Measurements from ENCODE around the gene TUBB3. TPM values are rescaled to one million over a fixed set of nuclear protein-coding genes. Genes with fewer than 3 reads are reported as not detected.

Gene TUBB3
- 2,642 TPM for total RNA-seq

DNA sequence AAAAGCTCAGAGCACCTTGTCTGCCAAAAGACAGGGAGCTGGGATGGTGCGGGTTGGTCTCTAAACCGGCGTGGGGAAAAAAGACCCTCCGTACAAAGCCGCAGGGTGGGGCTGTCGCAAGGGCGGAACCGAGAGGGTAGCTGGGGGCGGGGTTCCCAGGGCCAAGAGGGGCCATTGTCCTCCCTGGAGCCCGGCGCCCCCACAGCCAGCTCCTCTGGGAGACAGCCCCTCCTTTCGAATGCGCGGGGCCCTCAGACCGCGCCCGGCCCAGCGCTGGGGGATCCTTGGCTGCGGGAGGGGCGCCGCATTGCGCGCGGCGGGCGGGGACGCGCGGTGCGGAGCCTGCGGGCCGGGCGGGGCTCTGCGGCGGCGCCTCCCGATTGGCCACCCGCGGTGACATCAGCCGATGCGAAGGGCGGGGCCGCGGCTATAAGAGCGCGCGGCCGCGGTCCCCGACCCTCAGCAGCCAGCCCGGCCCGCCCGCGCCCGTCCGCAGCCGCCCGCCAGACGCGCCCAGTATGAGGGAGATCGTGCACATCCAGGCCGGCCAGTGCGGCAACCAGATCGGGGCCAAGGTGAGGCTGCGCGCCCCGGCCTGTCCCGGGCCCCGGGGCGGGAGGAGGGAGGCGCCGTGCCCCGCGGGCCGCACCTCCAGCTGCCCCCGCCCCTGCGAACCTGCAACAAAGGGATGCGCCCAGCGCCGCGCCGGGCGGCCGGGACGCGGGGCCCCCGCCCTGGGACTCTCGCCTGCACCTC lies at the start of gene TUBB3:
Gene TUBB3 (plus strand): TSS at position 459 of the 756 bp plus-strand sequence. CDS start 60 bp downstream, at position 519.

DNA sequence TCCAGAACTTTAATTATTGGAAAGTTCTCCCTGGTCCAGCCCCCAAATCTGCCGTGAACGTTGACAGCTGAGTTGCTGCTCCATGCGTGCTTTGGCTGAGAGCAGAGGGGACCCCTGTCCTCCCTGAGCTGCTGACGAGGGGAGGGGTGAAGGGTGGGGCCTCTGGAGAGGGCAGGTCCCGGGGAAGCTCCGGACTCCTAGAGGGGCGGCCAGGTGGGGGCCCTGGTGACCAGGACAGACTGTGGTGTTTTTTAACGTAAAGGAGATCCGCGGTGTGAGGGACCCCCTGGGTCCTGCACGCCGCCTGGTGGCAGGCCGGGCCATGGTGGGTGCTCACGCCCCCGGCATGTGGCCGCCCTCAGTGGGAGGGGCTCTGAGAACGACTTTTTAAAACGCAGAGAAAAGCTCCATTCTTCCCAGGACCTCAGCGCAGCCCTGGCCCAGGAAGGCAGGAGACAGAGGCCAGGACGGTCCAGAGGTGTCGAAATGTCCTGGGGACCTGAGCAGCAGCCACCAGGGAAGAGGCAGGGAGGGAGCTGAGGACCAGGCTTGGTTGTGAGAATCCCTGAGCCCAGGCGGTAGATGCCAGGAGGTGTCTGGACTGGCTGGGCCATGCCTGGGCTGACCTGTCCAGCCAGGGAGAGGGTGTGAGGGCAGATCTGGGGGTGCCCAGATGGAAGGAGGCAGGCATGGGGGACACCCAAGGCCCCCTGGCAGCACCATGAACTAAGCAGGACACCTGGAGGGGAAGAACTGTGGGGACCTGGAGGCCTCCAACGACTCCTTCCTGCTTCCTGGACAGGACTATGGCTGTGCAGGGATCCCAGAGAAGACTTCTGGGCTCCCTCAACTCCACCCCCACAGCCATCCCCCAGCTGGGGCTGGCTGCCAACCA lies 4.4 kb upstream of the TUBB3 start, which contains the start of gene MC1R:
Gene MC1R (plus strand): TSS at position 410 of the 895 bp plus-strand sequence. CDS start 397 bp downstream, at position 807.

Other genes with a start within 250 kb of the TUBB3 start
- 52.6 TPM for gene CDK10, start 236.7 kb upstream of the TUBB3 start, total RNA-seq
- gene SPATA2L, start 221.6 kb upstream of the TUBB3 start, total RNA-seq: 16.3 TPM
- gene VPS9D1, start 202.4 kb upstream of the TUBB3 start, total RNA-seq: 17.8 TPM
- gene ZNF276, start 201.8 kb upstream of the TUBB3 start, total RNA-seq: 38.2 TPM
- gene FANCA, start 106.7 kb upstream of the TUBB3 start, total RNA-seq: 30.7 TPM
- gene SPIRE2, start 94.9 kb upstream of the TUBB3 start, total RNA-seq: 33.5 TPM
- 186 TPM for gene TCF25, start 49.8 kb upstream of the TUBB3 start, total RNA-seq
- gene MC1R, start 4.5 kb upstream of the TUBB3 start, total RNA-seq: 10.3 TPM
- 76.4 TPM for gene DEF8, start 25.4 kb downstream of the TUBB3 start, total RNA-seq
- gene DBNDD1, start 96.1 kb downstream of the TUBB3 start, total RNA-seq: 22.5 TPM
- not detected for gene PRDM7, start 154.0 kb downstream of the TUBB3 start, total RNA-seq

Measured in parietal lobe (tissue), 1 donor.